GM12891 (cell line): ENCODE data around the gene LRP5.

Experiments used
- POLR2A ChIP-seq: IDR thresholded peaks from 2 replicates; pipeline ENCODE4 v1.6.1; 2011; ENCODE audit warnings: low read depth, low read length, control low read depth
- POLR2AphosphoS5 ChIP-seq: IDR thresholded peaks from 2 replicates; pipeline ENCODE4 v1.6.1; 2011; ENCODE audit warnings: low read depth, low read length, control low read depth

GRCh38 chr11:68463714-68464113 is 151.3 kb downstream of the LRP5 start:
- no peak for TF ChIP-seq POLR2AphosphoS5
- TF ChIP-seq POLR2A = no peak
